ENCODE results near the gene TUSC2.

DNA sequence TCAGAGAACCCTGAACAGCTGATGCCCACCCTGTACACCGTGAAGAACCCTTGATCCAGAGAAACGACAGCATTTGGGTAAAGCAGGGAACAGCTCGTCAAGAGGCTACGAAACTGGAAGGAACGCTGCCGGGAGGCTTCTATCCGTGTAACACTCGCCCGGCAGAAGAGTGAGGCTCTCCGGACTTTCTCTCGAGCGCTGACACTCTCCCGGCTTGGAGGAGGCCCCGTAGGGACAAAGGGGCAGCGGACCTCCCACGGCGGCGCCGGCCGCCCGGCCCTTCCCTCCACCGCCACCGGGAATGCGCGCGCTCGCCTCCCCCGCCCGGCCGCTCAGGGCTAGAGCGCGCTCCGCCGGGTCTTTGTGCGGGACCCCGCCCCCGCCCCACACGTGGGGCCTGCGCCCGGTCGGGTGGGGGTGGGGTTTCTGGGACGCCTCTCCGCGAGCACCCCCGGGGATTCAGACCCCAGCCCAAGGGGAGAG, 7.1 kb downstream of the TUSC2 start:
- TF ChIP-seq, protein P1, sequence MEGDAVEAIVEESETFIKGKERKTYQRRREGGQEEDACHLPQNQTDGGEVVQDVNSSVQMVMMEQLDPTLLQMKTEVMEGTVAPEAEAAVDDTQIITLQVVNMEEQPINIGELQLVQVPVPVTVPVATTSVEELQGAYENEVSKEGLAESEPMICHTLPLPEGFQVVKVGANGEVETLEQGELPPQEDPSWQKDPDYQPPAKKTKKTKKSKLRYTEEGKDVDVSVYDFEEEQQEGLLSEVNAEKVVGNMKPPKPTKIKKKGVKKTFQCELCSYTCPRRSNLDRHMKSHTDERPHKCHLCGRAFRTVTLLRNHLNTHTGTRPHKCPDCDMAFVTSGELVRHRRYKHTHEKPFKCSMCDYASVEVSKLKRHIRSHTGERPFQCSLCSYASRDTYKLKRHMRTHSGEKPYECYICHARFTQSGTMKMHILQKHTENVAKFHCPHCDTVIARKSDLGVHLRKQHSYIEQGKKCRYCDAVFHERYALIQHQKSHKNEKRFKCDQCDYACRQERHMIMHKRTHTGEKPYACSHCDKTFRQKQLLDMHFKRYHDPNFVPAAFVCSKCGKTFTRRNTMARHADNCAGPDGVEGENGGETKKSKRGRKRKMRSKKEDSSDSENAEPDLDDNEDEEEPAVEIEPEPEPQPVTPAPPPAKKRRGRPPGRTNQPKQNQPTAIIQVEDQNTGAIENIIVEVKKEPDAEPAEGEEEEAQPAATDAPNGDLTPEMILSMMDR (conservative IDR thresholded peaks at IDR 0.05; ENCODE audit: low read depth in 2 of 2): no peak
- TF ChIP-seq EZH2 (IDR thresholded peaks at IDR 0.05; ENCODE audit: low read depth, unreplicated experiment): no peak
- TF ChIP-seq, protein P2, sequence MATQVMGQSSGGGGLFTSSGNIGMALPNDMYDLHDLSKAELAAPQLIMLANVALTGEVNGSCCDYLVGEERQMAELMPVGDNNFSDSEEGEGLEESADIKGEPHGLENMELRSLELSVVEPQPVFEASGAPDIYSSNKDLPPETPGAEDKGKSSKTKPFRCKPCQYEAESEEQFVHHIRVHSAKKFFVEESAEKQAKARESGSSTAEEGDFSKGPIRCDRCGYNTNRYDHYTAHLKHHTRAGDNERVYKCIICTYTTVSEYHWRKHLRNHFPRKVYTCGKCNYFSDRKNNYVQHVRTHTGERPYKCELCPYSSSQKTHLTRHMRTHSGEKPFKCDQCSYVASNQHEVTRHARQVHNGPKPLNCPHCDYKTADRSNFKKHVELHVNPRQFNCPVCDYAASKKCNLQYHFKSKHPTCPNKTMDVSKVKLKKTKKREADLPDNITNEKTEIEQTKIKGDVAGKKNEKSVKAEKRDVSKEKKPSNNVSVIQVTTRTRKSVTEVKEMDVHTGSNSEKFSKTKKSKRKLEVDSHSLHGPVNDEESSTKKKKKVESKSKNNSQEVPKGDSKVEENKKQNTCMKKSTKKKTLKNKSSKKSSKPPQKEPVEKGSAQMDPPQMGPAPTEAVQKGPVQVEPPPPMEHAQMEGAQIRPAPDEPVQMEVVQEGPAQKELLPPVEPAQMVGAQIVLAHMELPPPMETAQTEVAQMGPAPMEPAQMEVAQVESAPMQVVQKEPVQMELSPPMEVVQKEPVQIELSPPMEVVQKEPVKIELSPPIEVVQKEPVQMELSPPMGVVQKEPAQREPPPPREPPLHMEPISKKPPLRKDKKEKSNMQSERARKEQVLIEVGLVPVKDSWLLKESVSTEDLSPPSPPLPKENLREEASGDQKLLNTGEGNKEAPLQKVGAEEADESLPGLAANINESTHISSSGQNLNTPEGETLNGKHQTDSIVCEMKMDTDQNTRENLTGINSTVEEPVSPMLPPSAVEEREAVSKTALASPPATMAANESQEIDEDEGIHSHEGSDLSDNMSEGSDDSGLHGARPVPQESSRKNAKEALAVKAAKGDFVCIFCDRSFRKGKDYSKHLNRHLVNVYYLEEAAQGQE (IDR thresholded peaks at IDR 0.05; ENCODE audit: unreplicated experiment): no peak
- TF ChIP-seq STAT1 (IDR thresholded peaks at IDR 0.05; ENCODE audit: unreplicated experiment): no peak
- no peak for TF ChIP-seq POLR2AphosphoS5 (IDR thresholded peaks at IDR 0.05; ENCODE audit: low read depth)
- TF ChIP-seq EZH2phosphoT487 (IDR thresholded peaks at IDR 0.05; ENCODE audit: unreplicated experiment): no peak
- TF ChIP-seq CREB1 (CRISPR knock-in tag; IDR thresholded peaks at IDR 0.05; ENCODE audit: low read depth): no peak
- TF ChIP-seq ZNF331 (CRISPR knock-in tag; IDR thresholded peaks at IDR 0.05; ENCODE audit: low read depth): no peak

Measured in GM23338 (cell line).